HepG2 (cell line): Measurements from ENCODE around the gene SNIP1. TPM values are rescaled to one million over a fixed set of nuclear protein-coding genes. Genes with fewer than 3 reads are reported as not detected.
A peak's percentile ranks its signal among the peaks of the same experiment; 100 is the strongest.

Source experiments
- AHR ChIP-seq: IDR thresholded peaks from 2 replicates; pipeline ENCODE4 v1.6.1; 2018; ENCODE audit warnings: missing genetic modification reagents, missing compliant biosample characterization
- CEBPB ChIP-seq: IDR thresholded peaks from 2 replicates; pipeline ENCODE4 v1.6.1; 2011; ENCODE audit warnings: low read depth, low read length, improper control_type of control experiment, borderline replicate concordance
- KDM5B ChIP-seq: sonication (generic); formaldehyde crosslinking; IDR thresholded peaks from 2 replicates; pipeline ENCODE4 v1.4.0; 2020; ENCODE audit warnings: missing genetic modification reagents, mild to moderate bottlenecking, borderline replicate concordance
- KLF13 ChIP-seq: sonication (generic); formaldehyde crosslinking; IDR thresholded peaks from 2 replicates; pipeline ENCODE4 v1.4.0; 2020; ENCODE audit warnings: mild to moderate bottlenecking, missing genetic modification reagents
- PHF8 ChIP-seq: sonication (generic); formaldehyde crosslinking; IDR thresholded peaks from 2 replicates; pipeline ENCODE4 v1.5.0; 2020; ENCODE audit warnings: missing genetic modification reagents
- RCOR2 ChIP-seq: IDR thresholded peaks from 2 replicates; pipeline ENCODE4 v1.6.1; 2016; ENCODE audit warnings: missing biosample characterization, missing genetic modification reagents
- RFXAP ChIP-seq: sonication (generic); formaldehyde crosslinking; IDR thresholded peaks from 2 replicates; pipeline ENCODE4 v1.4.0; 2020; ENCODE audit warnings: missing genetic modification reagents, borderline replicate concordance
- RXRB ChIP-seq: IDR thresholded peaks from 2 replicates; pipeline ENCODE4 v1.6.1; 2016; ENCODE audit warnings: borderline replicate concordance, missing genetic modification reagents, missing compliant biosample characterization
- SIX1 ChIP-seq: sonication (generic); formaldehyde crosslinking; IDR thresholded peaks from 2 replicates; pipeline ENCODE4 v1.4.0; 2020; ENCODE audit warnings: missing genetic modification reagents, borderline replicate concordance
- SYNCRIP ChIP-seq: fragments of 200-400 bp; formaldehyde crosslinking; IDR thresholded peaks from 2 replicates; pipeline ENCODE4 v1.6.1; 2018; ENCODE audit warnings: mild to moderate bottlenecking, low read depth, low read length; ENCODE audit not compliant: insufficient read depth
- TBX3 ChIP-seq: fragments of 450-650 bp; IDR thresholded peaks from 2 replicates; pipeline ENCODE4 v1.6.1; 2017; ENCODE audit warnings: antibody characterized with exemption, mild to moderate bottlenecking, inconsistent platforms, borderline replicate concordance
- TOPORS ChIP-seq: sonication (generic); formaldehyde crosslinking; IDR thresholded peaks from 2 replicates; pipeline ENCODE4 v1.8.0; 2023; ENCODE audit warnings: mild to moderate bottlenecking, missing genetic modification reagents
- YY1 ChIP-seq: IDR thresholded peaks from 2 replicates; pipeline ENCODE4 v1.6.1; 2011; ENCODE audit warnings: low read length, low read depth, moderate library complexity, mild to moderate bottlenecking; ENCODE audit not compliant: insufficient read depth, insufficient replicate concordance
- ZFP36 ChIP-seq: fragments of 150-350 bp; IDR thresholded peaks from 2 replicates; pipeline ENCODE4 v1.6.1; 2018; ENCODE audit warnings: borderline replicate concordance, low read length, low read depth; ENCODE audit not compliant: partially characterized antibody
- ZNF121 ChIP-seq: sonication (generic); formaldehyde crosslinking; IDR thresholded peaks from 2 replicates; pipeline ENCODE4 v1.5.0; 2020; ENCODE audit warnings: mild to moderate bottlenecking, missing genetic modification reagents
- ZNF143 ChIP-seq: sonication (generic); formaldehyde crosslinking; IDR thresholded peaks from 2 replicates; pipeline ENCODE4 v1.4.0; 2020; ENCODE audit warnings: missing genetic modification reagents
- ZNF20 ChIP-seq: sonication (generic); formaldehyde crosslinking; IDR thresholded peaks from 2 replicates; pipeline ENCODE4 v1.4.0; 2020; ENCODE audit warnings: mild to moderate bottlenecking, moderate library complexity, missing genetic modification reagents
- ZNF282 ChIP-seq: fragments of 450-650 bp; IDR thresholded peaks from 2 replicates; pipeline ENCODE4 v1.6.1; 2018; ENCODE audit not compliant: partially characterized antibody
- ZNF331 ChIP-seq: sonication (generic); formaldehyde crosslinking; IDR thresholded peaks from 2 replicates; pipeline ENCODE4 v1.4.0; 2020; ENCODE audit warnings: missing genetic modification reagents
- ZNF350 ChIP-seq: sonication (generic); formaldehyde crosslinking; IDR thresholded peaks from 2 replicates; pipeline ENCODE4 v1.4.0; 2020; ENCODE audit warnings: mild to moderate bottlenecking, low read depth, missing genetic modification reagents, borderline replicate concordance
- ZNF550 ChIP-seq: sonication (generic); formaldehyde crosslinking; IDR thresholded peaks from 2 replicates; pipeline ENCODE4 v1.4.0; 2020; ENCODE audit warnings: mild to moderate bottlenecking, missing genetic modification reagents, borderline replicate concordance
- ZNF552 ChIP-seq: sonication (generic); formaldehyde crosslinking; IDR thresholded peaks from 2 replicates; pipeline ENCODE4 v1.9.0; 2022; ENCODE audit warnings: missing genetic modification reagents, mild to moderate bottlenecking, borderline replicate concordance
- ZNF577 ChIP-seq: sonication (generic); formaldehyde crosslinking; IDR thresholded peaks from 2 replicates; pipeline ENCODE4 v1.4.0; 2020; ENCODE audit warnings: mild to moderate bottlenecking, low read depth, missing genetic modification reagents, borderline replicate concordance
- ZNF790 ChIP-seq: sonication (generic); formaldehyde crosslinking; IDR thresholded peaks from 2 replicates; pipeline ENCODE4 v1.8.0; 2022; ENCODE audit warnings: missing genetic modification reagents, mild to moderate bottlenecking, borderline replicate concordance
- ZNF83 ChIP-seq: sonication (generic); formaldehyde crosslinking; IDR thresholded peaks from 2 replicates; pipeline ENCODE4 v1.4.0; 2020; ENCODE audit warnings: missing genetic modification reagents, mild to moderate bottlenecking, borderline replicate concordance
- polyA plus RNA-seq, 8 experiments: library from polyadenylated mRNA; depleted of rRNA in 3 of 8; stranded (reverse) in 7 of 8; unstranded in 1 of 8; fragments of >200 nt; fragmentation: Illumina TruSeq in 4 of 8; extraction: Trizol in 4 of 8; gene quantifications; 2 replicates each; pipeline versions ENCODE4 v1.2.1 to v1.2.3, GENCODE V29; 2011 to 2016; ENCODE audit warnings: low read depth in 4 of 8, missing spikeins in 1 of 8, mixed read lengths in 1 of 8; ENCODE audit not compliant: insufficient read depth in 1 of 8
- total RNA-seq, 5 experiments: library from RNA; depleted of rRNA; stranded (reverse); fragments of >200 nt; fragmentation: Illumina TruSeq; extraction: Trizol; gene quantifications; 2 replicates each; pipeline ENCODE4 v1.2.3, GENCODE V29; 2016; ENCODE audit warnings: low read depth in 1 of 5
- TF ChIP-seq, protein P1 (sequence below): sonication (generic); formaldehyde crosslinking; IDR thresholded peaks from 2 replicates; pipeline ENCODE4 v1.4.0; 2020; ENCODE audit warnings: missing genetic modification reagents; ENCODE audit errors: not compliant biosample characterization
- TF ChIP-seq, protein P2 (sequence below): sonication (generic); formaldehyde crosslinking; IDR thresholded peaks from 2 replicates; pipeline ENCODE4 v1.8.0; 2022; ENCODE audit warnings: mild to moderate bottlenecking, missing genetic modification reagents; ENCODE audit not compliant: insufficient replicate concordance

Gene SNIP1
- total and polyA plus RNA-seq, 2 of the 13 experiments (the other 11 are each of a cell fraction or from before 2014, with no cell fraction given): 5.5 to 11.2 TPM

- peak; percentile 90 for TF ChIP-seq RFXAP
- no peak for TF ChIP-seq ZNF20 (CRISPR knock-in tag)
- 0 out of 2 replicates have a peak, but pooled peaks have one; percentile 31 for TF ChIP-seq RXRB (CRISPR knock-in tag)
- peak; percentile 94; the same call in 1 of the 2 replicates for TF ChIP-seq ZNF552 (CRISPR knock-in tag)
- no peak for TF ChIP-seq RCOR2 (CRISPR knock-in tag)
- TF ChIP-seq TOPORS: no peak; the same call in none of the 2 replicates
- peak; percentile 93 for TF ChIP-seq YY1
- TF ChIP-seq, protein P1, sequence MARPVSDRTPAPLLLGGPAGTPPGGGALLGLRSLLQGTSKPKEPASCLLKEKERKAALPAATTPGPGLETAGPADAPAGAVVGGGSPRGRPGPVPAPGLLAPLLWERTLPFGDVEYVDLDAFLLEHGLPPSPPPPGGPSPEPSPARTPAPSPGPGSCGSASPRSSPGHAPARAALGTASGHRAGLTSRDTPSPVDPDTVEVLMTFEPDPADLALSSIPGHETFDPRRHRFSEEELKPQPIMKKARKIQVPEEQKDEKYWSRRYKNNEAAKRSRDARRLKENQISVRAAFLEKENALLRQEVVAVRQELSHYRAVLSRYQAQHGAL: peak; percentile 84
- no peak for TF ChIP-seq SIX1 (CRISPR knock-in tag)
- no peak for TF ChIP-seq SYNCRIP
- no peak for TF ChIP-seq TBX3
- no peak for TF ChIP-seq KLF13
- peak; percentile 39; the same call in 1 of the 2 replicates for TF ChIP-seq ZNF121
- TF ChIP-seq, protein P2, sequence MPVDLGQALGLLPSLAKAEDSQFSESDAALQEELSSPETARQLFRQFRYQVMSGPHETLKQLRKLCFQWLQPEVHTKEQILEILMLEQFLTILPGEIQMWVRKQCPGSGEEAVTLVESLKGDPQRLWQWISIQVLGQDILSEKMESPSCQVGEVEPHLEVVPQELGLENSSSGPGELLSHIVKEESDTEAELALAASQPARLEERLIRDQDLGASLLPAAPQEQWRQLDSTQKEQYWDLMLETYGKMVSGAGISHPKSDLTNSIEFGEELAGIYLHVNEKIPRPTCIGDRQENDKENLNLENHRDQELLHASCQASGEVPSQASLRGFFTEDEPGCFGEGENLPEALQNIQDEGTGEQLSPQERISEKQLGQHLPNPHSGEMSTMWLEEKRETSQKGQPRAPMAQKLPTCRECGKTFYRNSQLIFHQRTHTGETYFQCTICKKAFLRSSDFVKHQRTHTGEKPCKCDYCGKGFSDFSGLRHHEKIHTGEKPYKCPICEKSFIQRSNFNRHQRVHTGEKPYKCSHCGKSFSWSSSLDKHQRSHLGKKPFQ (CRISPR knock-in tag): peak; percentile 25
- TF ChIP-seq AHR (CRISPR knock-in tag): 0 out of 2 replicates have a peak, but pooled peaks have one; percentile 70
- no peak for TF ChIP-seq ZNF550 (CRISPR knock-in tag)
- TF ChIP-seq ZNF83: no peak
- peak; percentile 86; the same call in 1 of the 2 replicates for TF ChIP-seq ZNF790 (CRISPR knock-in tag)
- no peak for TF ChIP-seq ZNF143 (CRISPR knock-in tag)
- no peak for TF ChIP-seq ZFP36
- TF ChIP-seq ZNF331 (CRISPR knock-in tag): peak; percentile 16; the same call in 1 of the 2 replicates
- no peak for TF ChIP-seq ZNF282
- TF ChIP-seq ZNF350: peak; percentile 67; the same call in 1 of the 2 replicates
- TF ChIP-seq KDM5B: peak; percentile 72; the same call in 1 of the 2 replicates
- no peak for TF ChIP-seq ZNF577 (CRISPR knock-in tag)
- TF ChIP-seq PHF8: peak; percentile 78
- no peak for TF ChIP-seq CEBPB
These were observed 39.5 kb downstream of the SNIP1 start, which contains the start of gene MEAF6 (continued) for GRCh38 chr1:37514350-37515184.
